ENCODE measurements around the gene CYGB.

CYGB gene

DNA sequence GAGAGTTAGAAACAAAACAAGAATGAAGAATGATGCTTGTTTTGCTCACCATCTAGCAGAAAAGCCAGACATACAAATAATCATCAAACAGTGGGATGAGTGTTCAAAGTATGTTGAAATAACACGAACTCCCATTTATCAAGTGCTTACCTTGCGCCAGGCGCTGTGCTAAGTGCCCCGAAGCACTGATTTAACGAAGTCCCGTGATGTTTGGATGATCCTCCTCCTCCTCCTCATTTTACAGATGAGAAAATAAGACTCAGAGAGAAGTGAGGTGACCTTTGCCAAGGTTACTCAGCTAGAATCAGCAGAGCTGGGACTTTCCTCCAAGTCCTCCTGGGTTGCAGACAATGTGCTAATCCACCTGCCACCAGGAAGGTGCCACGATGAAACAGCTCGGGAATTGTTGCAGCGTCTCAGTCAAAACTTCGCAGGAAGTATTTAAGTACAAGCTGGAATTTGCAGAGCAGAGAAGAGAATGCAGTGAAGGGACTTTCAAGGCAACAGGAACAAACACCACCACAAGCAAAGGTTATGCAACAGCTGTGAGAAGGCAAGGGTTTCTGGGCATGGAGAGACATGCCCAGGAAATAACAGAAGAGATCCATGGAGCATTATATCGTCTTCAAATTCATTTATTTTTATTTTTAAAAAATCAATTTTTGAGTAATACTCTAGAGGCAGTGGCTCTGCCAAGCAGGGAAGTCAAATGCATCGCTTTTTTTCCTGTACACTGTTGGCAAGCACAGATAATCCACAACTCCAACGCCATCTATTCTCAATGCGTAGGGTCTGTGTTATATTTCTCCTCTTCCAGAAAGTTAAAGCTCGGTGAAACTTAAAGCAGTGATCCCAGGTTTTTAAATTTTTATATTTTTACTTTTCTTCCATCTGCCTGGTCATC, 13.5 kb upstream of the CYGB start:
- no peak for DNase-seq (ENCODE audit: extremely low read depth in 1 of 2, low read depth in 1 of 2)

GRCh38 chr17:76549539-76549938, 12.0 kb upstream of the CYGB start:
- no peak for DNase-seq (ENCODE audit: extremely low read depth in 1 of 2, low read depth in 1 of 2)

- DNase-seq (ENCODE audit: extremely low read depth in 1 of 2, low read depth in 1 of 2) = no peak
Observed at GRCh38 chr17:76549215-76549518, 11.7 kb upstream of the CYGB start.

DNA sequence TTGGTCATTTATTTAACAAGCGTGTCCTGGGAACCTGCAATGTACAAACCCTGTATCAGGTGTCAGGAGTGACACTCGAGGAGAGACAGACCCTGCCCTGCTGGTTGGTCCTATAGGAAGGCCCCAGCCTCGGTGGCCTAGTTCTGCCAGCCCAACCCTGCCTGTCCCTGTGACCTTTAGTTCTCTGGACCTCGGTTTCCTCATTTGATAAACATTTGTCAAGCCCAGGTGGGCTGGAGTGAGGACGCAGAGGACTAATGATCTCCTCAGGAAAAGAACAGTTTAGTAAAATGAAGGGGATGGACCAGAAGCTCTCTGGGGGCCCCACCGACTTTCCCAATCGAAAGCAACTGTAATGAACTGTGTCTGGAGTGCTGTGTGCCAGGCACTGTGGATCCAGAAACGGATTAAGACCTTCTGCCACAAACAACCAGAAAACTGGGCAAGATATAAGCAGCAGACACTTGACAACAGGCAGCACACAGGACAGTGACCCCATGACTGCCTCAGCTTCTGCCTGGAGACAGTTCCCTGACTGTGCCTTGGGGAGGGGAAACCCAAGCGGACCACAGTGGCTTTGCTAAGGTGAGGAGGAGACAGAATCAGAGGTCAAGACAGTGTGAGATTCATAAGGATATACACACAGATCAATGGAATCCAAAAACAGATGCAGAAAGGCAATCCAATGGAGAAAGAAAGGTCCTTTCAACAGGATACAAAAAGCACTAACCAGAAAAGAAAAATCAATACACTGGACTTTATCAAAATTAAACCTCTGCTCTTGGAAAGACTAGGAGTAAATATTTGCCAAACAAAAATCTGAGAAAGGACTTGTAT, 11.1 kb upstream of the CYGB start:
- DNase-seq (ENCODE audit: extremely low read depth in 1 of 2, low read depth in 1 of 2) = no peak

GRCh38 chr17:76547642-76548202, 10.2 kb upstream of the CYGB start:
- no peak for DNase-seq (ENCODE audit: extremely low read depth in 1 of 2, low read depth in 1 of 2)

DNA sequence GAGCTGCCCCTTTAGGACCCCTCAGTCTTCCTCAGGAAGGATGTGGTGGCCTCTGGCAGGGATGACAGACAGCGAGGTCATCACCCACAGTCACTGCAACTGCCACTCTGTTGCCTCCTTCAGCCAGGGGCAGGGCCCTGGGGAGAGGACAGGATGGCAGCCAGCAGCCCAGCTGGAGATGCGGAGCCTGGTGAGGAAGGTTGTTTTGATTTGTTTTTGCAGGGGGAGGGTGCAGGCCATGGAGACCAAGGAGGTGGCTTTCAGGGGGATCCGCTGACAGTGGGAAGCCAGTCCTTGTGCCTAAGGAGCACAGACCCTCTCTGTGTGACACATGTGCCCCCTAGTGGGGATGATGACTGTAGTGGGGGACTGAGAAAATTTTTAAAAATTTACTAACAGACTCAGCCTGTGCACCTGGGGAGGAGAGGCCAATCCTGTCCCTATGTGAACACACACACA, 9.7 kb upstream of the CYGB start:
- no peak for DNase-seq (ENCODE audit: extremely low read depth in 1 of 2, low read depth in 1 of 2)

GRCh38 chr17:76546556-76547182, 9.2 kb upstream of the CYGB start:
- no peak for DNase-seq (ENCODE audit: extremely low read depth in 1 of 2, low read depth in 1 of 2)

DNA sequence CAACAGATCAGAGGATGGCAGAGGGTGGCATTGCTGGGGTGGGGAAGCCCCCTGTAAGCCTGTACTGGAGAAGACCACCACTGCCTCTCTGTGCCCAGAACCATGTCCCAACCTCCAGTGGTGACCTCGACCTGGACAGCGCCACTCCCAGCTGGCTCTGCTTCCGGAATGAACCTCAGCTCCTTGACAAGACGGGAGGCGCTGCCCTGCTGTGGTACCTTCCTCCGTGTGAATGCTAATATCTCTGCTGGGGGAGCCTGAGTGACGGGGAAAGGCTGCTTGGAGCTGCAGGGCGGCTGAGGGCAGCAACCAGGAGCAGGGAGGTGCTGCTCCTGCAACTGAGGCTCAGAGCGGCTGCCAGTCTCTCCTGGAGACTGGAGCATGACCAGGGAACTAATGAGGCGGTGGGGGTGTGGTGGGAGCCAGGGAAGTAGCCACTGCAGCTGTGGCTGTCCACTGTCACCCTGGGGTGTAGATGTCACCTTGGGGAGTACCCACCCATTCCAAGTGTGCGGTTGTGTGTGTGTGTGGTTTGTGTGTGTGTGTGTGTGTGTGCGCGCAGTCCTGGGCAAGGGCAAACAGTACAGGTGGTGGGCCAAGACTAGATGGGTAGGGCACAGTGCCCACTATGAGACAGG, 8.5 kb upstream of the CYGB start:
- DNase-seq (ENCODE audit: extremely low read depth in 1 of 2, low read depth in 1 of 2) = no peak

DNA sequence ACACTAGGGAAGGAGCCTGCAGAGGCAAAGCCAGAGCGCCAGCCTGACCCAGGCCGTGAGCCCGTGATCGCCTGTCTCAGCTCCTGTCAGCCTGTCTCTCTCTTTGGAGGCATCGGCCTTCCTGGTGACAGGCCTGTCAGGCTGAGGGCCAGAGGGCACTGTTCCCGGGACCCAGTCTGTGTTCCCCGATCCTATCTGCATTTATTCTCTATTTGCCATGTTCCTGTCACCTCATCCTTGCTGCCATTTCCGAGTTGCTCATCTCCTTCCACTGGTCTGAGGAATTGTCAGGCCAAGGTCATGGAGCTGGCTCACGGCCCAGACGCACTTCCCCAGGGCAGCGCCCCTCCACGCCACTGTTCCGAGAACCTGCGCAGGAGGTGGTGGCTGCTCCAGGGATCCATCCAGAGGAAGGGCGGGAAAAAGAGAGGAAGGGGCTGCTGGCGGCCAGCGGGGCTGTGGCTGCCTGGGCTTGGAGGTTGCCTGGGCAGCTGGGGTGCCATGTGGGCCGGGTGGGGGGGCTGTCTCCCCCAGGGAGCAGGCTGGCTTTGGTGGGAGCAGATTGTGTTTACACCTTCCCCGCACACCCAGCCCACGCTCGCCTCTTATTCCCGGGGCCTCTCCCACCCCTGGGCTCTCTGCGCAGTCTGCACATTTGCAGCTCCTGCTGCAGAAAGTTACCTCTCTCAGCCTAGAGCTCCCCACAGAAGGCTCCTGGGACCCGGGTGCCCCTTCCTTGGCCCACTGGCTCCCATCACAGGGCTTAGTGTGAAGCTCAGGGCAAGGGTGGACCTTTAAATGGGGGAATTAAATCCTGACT, 7.2 kb upstream of the CYGB start:
- no peak for DNase-seq (ENCODE audit: extremely low read depth in 1 of 2, low read depth in 1 of 2)

GRCh38 chr17:76543826-76544545, 6.5 kb upstream of the CYGB start:
- no peak for DNase-seq (ENCODE audit: extremely low read depth in 1 of 2, low read depth in 1 of 2)

GRCh38 chr17:76543482-76543825, 5.9 kb upstream of the CYGB start:
- DNase-seq (ENCODE audit: extremely low read depth in 1 of 2, low read depth in 1 of 2) = no peak

DNA sequence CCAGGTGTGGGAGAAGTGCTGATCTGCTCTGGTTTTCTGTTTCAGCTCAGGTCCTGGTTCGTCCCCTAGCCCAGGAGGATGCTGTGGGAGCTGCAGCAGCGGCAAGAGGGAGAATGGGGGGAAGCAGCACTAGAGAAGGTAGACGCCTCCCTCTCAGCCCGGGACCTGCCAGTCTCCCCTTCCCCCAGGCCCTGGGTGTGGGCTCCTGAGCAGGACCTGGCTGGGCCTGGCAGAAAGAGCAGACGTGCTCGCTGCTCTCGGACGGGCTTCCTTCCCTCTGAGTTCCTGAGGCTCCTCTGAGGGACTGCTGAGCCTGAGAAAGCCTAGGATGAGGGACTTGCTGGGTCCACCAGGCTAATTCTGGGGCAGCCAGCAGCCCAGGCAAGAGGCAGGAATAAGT, 5.5 kb upstream of the CYGB start:
- DNase-seq (ENCODE audit: extremely low read depth in 1 of 2, low read depth in 1 of 2) = no peak

DNA sequence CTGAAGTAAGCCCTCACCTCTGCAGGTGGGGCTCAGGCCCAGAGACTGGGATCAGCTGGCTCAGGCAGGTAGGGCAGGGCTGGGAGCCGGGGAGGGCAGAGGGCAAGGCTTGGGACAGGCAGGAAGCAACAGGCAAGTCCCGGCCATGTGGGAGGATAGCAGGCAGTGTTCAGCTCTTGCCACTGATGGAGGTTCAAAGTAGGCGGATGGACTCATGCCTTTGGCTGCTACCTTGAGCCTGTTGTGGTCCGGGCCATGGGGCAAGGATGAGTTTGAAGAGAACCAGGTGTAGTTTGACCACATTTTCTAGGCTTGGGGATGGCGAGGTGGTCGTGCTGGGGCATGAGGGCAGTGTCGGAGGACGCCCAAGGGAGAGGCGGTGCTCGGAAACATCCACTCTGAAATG, 5.1 kb upstream of the CYGB start:
- no peak for DNase-seq (ENCODE audit: extremely low read depth in 1 of 2, low read depth in 1 of 2)

DNA sequence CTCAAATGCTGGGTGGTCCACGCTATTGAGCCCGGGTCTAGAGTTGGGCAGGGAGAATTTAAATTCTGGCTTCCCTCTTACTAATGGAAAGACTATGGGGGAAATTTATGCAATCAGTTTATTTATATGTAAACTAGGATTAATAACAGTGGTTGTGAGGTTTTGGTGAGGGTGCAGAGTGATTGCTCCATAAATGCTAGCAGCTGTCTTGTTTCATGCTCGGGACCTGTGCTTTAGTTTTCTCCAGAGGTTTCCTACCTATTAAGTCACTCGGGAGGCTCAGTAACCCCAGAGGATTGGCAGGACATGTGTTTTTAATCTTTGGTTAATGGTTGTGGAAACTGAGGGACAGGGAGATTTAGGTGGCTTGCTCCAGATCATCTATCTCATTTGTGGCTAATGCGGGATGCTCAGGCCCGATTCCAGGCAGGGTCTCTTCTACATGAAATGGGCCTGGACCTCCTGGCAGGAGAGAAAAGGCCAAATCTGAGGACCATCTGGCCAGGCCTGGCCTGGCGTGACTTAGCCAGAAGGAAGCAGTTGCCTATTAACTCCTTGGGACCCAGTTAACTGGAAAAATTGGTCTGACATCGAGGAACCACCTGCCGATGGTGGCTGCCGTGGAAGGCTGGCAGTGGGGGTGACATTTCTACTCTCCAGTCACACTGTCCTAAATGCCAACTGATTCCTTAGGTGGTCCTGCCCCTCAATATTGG, 4.4 kb upstream of the CYGB start:
- DNase-seq (ENCODE audit: extremely low read depth in 1 of 2, low read depth in 1 of 2) = no peak

- DNase-seq (ENCODE audit: extremely low read depth in 1 of 2, low read depth in 1 of 2) = no peak
Observed at GRCh38 chr17:76540381-76541300, 3.1 kb upstream of the CYGB start.

GRCh38 chr17:76539631-76540271, 2.2 kb upstream of the CYGB start, which contains the start of gene PRCD:
Gene PRCD, plus strand, starts transcription at chr17:76540044. Its CDS starts 98 bp downstream, at chr17:76540142.
- DNase-seq (ENCODE audit: extremely low read depth in 1 of 2, low read depth in 1 of 2) = no peak

GRCh38 chr17:76538941-76539570, 1.5 kb upstream of the CYGB start:
- no peak for DNase-seq (ENCODE audit: extremely low read depth in 1 of 2, low read depth in 1 of 2)

Measured in stimulated activated CD8-positive, alpha-beta memory T cell treated with anti-CD3 and anti-CD28 coated beads, Interleukin-7, amount 100 ng/mL, for 48 hours (primary cell).